ENCODE results near the gene ARHGAP4.

DNA sequence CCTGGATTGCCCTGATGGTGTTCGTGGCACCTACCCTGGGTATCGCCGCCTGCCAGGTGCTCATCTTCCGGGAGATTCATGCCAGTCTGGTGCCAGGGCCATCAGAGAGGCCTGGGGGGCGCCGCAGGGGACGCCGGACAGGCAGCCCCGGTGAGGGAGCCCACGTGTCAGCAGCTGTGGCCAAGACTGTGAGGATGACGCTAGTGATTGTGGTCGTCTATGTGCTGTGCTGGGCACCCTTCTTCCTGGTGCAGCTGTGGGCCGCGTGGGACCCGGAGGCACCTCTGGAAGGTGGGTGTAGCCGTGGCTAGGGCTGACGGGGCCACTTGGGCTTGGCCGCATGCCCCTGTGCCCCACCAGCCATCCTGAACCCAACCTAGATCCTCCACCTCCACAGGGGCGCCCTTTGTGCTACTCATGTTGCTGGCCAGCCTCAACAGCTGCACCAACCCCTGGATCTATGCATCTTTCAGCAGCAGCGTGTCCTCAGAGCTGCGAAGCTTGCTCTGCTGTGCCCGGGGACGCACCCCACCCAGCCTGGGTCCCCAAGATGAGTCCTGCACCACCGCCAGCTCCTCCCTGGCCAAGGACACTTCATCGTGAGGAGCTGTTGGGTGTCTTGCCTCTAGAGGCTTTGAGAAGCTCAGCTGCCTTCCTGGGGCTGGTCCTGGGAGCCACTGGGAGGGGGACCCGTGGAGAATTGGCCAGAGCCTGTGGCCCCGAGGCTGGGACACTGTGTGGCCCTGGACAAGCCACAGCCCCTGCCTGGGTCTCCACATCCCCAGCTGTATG lies 19.7 kb downstream of the ARHGAP4 start:
- no peak for TF ChIP-seq CTCF (IDR thresholded peaks at IDR 0.05)
- no peak for TF ChIP-seq EP300 (IDR thresholded peaks at IDR 0.05)
